H1 (cell line): ENCODE measurements around the gene LAMB1. TPM values are rescaled to one million over a fixed set of nuclear protein-coding genes. Genes with fewer than 3 reads are reported as not detected.

Experiments
- CTCF ChIA-PET: fragments of 300-600 bp; sonication (Branson Sonifier 250); formaldehyde crosslinking; loops from one replicate; lab custom pipeline; 2021; ENCODE audit not compliant: partially characterized antibody; lab: Charles Lee
- POLR2A ChIA-PET: fragments of 300-600 bp; sonication (Branson Sonifier 250); formaldehyde crosslinking; loops from one replicate; lab custom pipeline; 2021; ENCODE audit warnings: inconsistent platforms; ENCODE audit not compliant: partially characterized antibody; lab: Charles Lee
- DNase-seq, 2 experiments: peaks; one replicate each; pipeline versions ENCODE4 v3.0.0 to v3.0.0-alpha.2; 2010 to 2022; ENCODE audit warnings: low spot score in 2 of 2, low read depth in 1 of 2, mixed read lengths in 1 of 2
- FAIRE-seq: peaks from 2 replicates; lab custom pipeline; 2011; peaks lifted over from hg19 to GRCh38; lab: Jason Lieb, UNC
- H2AFZ ChIP-seq: 2 replicates; pipeline ENCODE4 v1.8.1; 2012; ENCODE audit warnings: low read length, inconsistent platforms
- H2AK5ac ChIP-seq: 2 replicates; pipeline ENCODE4 v1.6.1; 2013; ENCODE audit warnings: low read depth, low read length
- H2BK120ac ChIP-seq: replicated peaks from 2 replicates; pipeline ENCODE3; 2013; ENCODE audit warnings: low read depth, low read length, inconsistent platforms
- H2BK12ac ChIP-seq: 2 replicates; pipeline ENCODE4 v1.6.1; 2013; ENCODE audit warnings: low read depth, low read length
- H2BK15ac ChIP-seq: 2 replicates; pipeline ENCODE4 v1.6.1; 2013; ENCODE audit warnings: low read length
- H2BK20ac ChIP-seq: 2 replicates; pipeline ENCODE4 v1.6.1; 2013; ENCODE audit warnings: low read length
- H2BK5ac ChIP-seq: 2 replicates; pipeline ENCODE4 v1.6.1; 2013; ENCODE audit warnings: low read depth, low read length
- H3K14ac ChIP-seq: 2 replicates; pipeline ENCODE4 v1.6.1; 2013; ENCODE audit warnings: inconsistent platforms; ENCODE audit not compliant: insufficient read length
- H3K18ac ChIP-seq: 2 replicates; pipeline ENCODE4 v1.6.1; 2013; ENCODE audit warnings: low read length; ENCODE audit errors: extremely low read depth
- H3K23ac ChIP-seq: 2 replicates; pipeline ENCODE4 v1.6.1; 2013; ENCODE audit warnings: inconsistent platforms; ENCODE audit not compliant: insufficient read length
- H3K23me2 ChIP-seq: 2 replicates; pipeline ENCODE4 v1.6.1; 2013; ENCODE audit warnings: low read depth, low read length
- H3K27ac ChIP-seq: 2 replicates; pipeline ENCODE4 v1.6.1; 2011; ENCODE audit warnings: low read depth, low read length, inconsistent platforms
- H3K27me3 ChIP-seq, 4 experiments: replicated peaks in 1 of 4; 1 replicate in 1 of 4; 2 replicates in 3 of 4; pipeline versions ENCODE4 v1.6.1 to v1.8.1; 2011 to 2013; ENCODE audit warnings: low read length in 3 of 4, mild to moderate bottlenecking in 3 of 4, inconsistent platforms in 2 of 4, mixed read lengths in 2 of 4, moderate library complexity in 1 of 4; ENCODE audit not compliant: control insufficient read depth in 3 of 4, insufficient read depth in 3 of 4; ENCODE audit errors: extremely low read depth in 1 of 4
- H3K36me3 ChIP-seq, 4 experiments: 2 replicates each; pipeline versions ENCODE4 v1.6.1 to v1.8.1; 2011 to 2013; ENCODE audit warnings: mild to moderate bottlenecking in 4 of 4, low read length in 3 of 4, moderate library complexity in 2 of 4, control low read depth in 1 of 4, inconsistent platforms in 1 of 4; ENCODE audit not compliant: insufficient read depth in 4 of 4, control insufficient read depth in 2 of 4
- H3K4ac ChIP-seq: replicated peaks from 2 replicates; pipeline ENCODE3; 2013; ENCODE audit warnings: low read length, low read depth, mixed read lengths, inconsistent platforms; ENCODE audit not compliant: insufficient read length
- H3K4me1 ChIP-seq, 4 experiments: replicated peaks in 1 of 4; 1 replicate in 1 of 4; 2 replicates in 3 of 4; pipeline versions ENCODE4 v1.6.1 to v1.8.1; 2011 to 2013; ENCODE audit warnings: low read length in 3 of 4, inconsistent platforms in 2 of 4, mixed read lengths in 1 of 4; ENCODE audit not compliant: insufficient read depth in 4 of 4, control insufficient read depth in 3 of 4
- H3K4me2 ChIP-seq, 2 experiments: 2 replicates each; pipeline versions ENCODE4 v1.6.1 to v1.8.1; 2011 to 2013; ENCODE audit warnings: low read depth in 2 of 2, low read length in 2 of 2, control low read depth in 1 of 2, inconsistent platforms in 1 of 2, mild to moderate bottlenecking in 1 of 2; ENCODE audit not compliant: insufficient read depth in 1 of 2
- H3K4me3 ChIP-seq, 4 experiments: fragments of 200-600, 300-600 bp in 1 of 4; sonication (generic), shearing (Covaris generic), sonication (Bioruptor Twin) in 1 of 4; 2 replicates each; pipeline versions ENCODE4 v1.5.1 to v1.8.1; 2011 to 2016; ENCODE audit warnings: low read length in 4 of 4, low read depth in 3 of 4, control low read depth in 2 of 4, inconsistent platforms in 2 of 4, mild to moderate bottlenecking in 2 of 4, mixed read lengths in 1 of 4, moderate library complexity in 1 of 4; ENCODE audit not compliant: insufficient read depth in 2 of 4; ENCODE audit errors: extremely low read depth in 1 of 4
- H3K56ac ChIP-seq: replicated peaks from 2 replicates; pipeline ENCODE3; 2013; ENCODE audit warnings: low read depth, mild to moderate bottlenecking, mixed read lengths, low read length, inconsistent platforms; ENCODE audit not compliant: insufficient read length
- H3K79me1 ChIP-seq: 2 replicates; pipeline ENCODE4 v1.6.1; 2013; ENCODE audit warnings: low read depth, low read length, control low read depth
- H3K79me2 ChIP-seq, 2 experiments: 2 replicates each; pipeline versions ENCODE4 v1.6.1 to v1.8.1; 2012 to 2013; ENCODE audit warnings: low read length in 2 of 2, mild to moderate bottlenecking in 2 of 2, inconsistent platforms in 1 of 2; ENCODE audit not compliant: insufficient read depth in 2 of 2, control insufficient read depth in 1 of 2
- H3K9ac ChIP-seq, 4 experiments: replicated peaks in 1 of 4; 1 replicate in 1 of 4; 2 replicates in 3 of 4; pipeline versions ENCODE4 v1.6.1 to v1.8.1; 2011 to 2013; ENCODE audit warnings: low read depth in 3 of 4, low read length in 3 of 4, control low read depth in 2 of 4, mild to moderate bottlenecking in 2 of 4, moderate library complexity in 2 of 4, inconsistent platforms in 1 of 4; ENCODE audit errors: extremely low read depth in 1 of 4
- H3K9me3 ChIP-seq, 2 experiments: 2 replicates each; pipeline versions ENCODE4 v1.6.1 to v1.8.1; 2012 to 2013; ENCODE audit warnings: mild to moderate bottlenecking in 2 of 2, moderate library complexity in 2 of 2, control low read depth in 1 of 2, inconsistent platforms in 1 of 2, low read depth in 1 of 2, low read length in 1 of 2, mixed read lengths in 1 of 2; ENCODE audit not compliant: insufficient read depth in 2 of 2
- H4K20me1 ChIP-seq, 2 experiments: replicated peaks in 1 of 2; 2 replicates each; pipeline versions ENCODE3 to v1.8.1; 2011 to 2013; ENCODE audit warnings: inconsistent platforms in 2 of 2, low read length in 2 of 2, mild to moderate bottlenecking in 1 of 2; ENCODE audit not compliant: insufficient read depth in 2 of 2, control insufficient read depth in 1 of 2
- H4K5ac ChIP-seq: 2 replicates; pipeline ENCODE4 v1.6.1; 2013; ENCODE audit warnings: low read length, low read depth, mixed read lengths, inconsistent platforms; ENCODE audit not compliant: insufficient read length
- H4K8ac ChIP-seq: 2 replicates; pipeline ENCODE4 v1.8.0; 2013; ENCODE audit warnings: mild to moderate bottlenecking, moderate library complexity, low read length, inconsistent platforms; ENCODE audit not compliant: insufficient read depth; ENCODE audit errors: extremely low read depth
- H4K91ac ChIP-seq: replicated peaks from 2 replicates; pipeline ENCODE3; 2013; ENCODE audit warnings: low read length, mixed read lengths, inconsistent platforms; ENCODE audit not compliant: insufficient read length
- SP2 ChIP-seq: IDR thresholded peaks from 2 replicates; pipeline ENCODE4 v1.6.1; 2012; ENCODE audit warnings: mild to moderate bottlenecking, low read length, inconsistent platforms
- TEAD4 ChIP-seq: IDR thresholded peaks from 2 replicates; pipeline ENCODE4 v1.6.1; 2012; ENCODE audit warnings: low read depth, low read length, inconsistent platforms, mixed read lengths
- polyA plus RNA-seq, 7 experiments: library from polyadenylated mRNA; depleted of rRNA in 3 of 7; stranded (reverse) in 5 of 7; unstranded in 2 of 7; fragments of >200 nt in 5 of 7; fragments of 200-250 nt in 2 of 7; gene quantifications; 1 replicate in 5 of 7; 2 replicates in 1 of 7; 4 replicates in 1 of 7; pipeline versions ENCODE4 v1.2.1 to v1.2.3, GENCODE V29; 2011 to 2013; ENCODE audit warnings: missing spikeins in 2 of 7, mixed read lengths in 2 of 7
- total RNA-seq: library from RNA; stranded (reverse); fragmentation: NEBNext Ultra II Directional; extraction: Animal tissue kit (Norgen Biotek cat#: 25700); gene quantifications from 2 replicates; pipeline ENCODE4 v1.2.1, GENCODE V29; 2021

Gene LAMB1
- total and polyA plus RNA-seq, 2 of the 8 experiments (the other 6 are each of a cell fraction or from before 2014, with no cell fraction given): 31.9 to 38.5 TPM

DNA sequence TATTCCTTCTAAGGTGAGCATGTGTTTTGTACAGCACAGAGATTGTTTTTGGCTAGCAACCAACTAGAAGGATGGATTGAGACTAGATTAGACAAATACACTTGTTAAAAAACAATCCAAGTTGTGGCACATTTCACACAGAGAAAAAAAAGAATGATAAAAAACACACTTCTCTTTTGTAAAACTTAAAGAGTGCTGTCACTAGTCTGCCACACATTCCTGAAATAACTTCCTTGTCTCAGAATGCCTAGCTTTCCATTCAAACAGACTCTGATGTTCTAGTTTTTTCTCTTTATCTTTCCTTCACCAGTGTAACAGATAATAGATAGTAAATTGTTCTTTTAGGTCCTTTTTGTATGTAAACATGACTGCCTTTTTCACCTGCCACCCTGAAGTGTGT is 100.6 kb downstream of the LAMB1 start:
- CTCF ChIA-PET: interaction anchor here (1.8 kb wide), 1 partner anchor 23 kb away, joined by 4 read pairs; no protein-coding TSS in a partner anchor
- Histone ChIP-seq H2AK5ac (no peak overlapping the region), H3K36me3 (peaks cover 7 to 42% (median 13%) of the 10 kb centered on the region in 4 experiments; a peak in 6 of 8 replicates), H3K79me2 (peaks cover 0 to 32% of the 10 kb centered on the region in 2 experiments; a peak in 2 of 4 replicates), H3K23me2 (no peaks in the 10 kb centered on the region), H3K27me3 (no peaks in the 10 kb centered on the region), H2BK120ac (no peak overlapping the region), H3K23ac (no peak overlapping the region), H2BK5ac (no peak overlapping the region), H4K5ac (no peak overlapping the region), H4K8ac (no peak overlapping the region), H3K18ac (no peak overlapping the region), H3K56ac (no peak overlapping the region), H3K27ac (no peak overlapping the region), H3K4me1 (peaks cover 0 to 8% (median under 1%) of the 10 kb centered on the region in 4 experiments; a peak in 2 of 7 replicates), H3K9ac (no peak overlapping the region), H3K4me2 (peak overlapping the region in 1 of 2 experiments; percentile 47; a peak in 1 of 4 replicates), H3K14ac (no peak overlapping the region), H2BK15ac (no peak overlapping the region), H2BK20ac (no peak overlapping the region), H3K4me3 (no peak overlapping the region), H4K91ac (no peak overlapping the region), H3K4ac (no peak overlapping the region), H3K9me3 (no peaks in the 10 kb centered on the region), H2BK12ac (no peak overlapping the region), H2AFZ (no peak overlapping the region), H4K20me1 (peaks cover 2 to 3% of the 10 kb centered on the region in 2 experiments), H3K79me1 (no peaks in the 10 kb centered on the region)
- FAIRE-seq: no peak
- TF ChIP-seq TEAD4: peak; percentile 76
- TF ChIP-seq SP2: no peak
- DNase-seq: no peak
- POLR2A ChIA-PET: no interaction called here
